SIG-M5 (cell line): Measurements from ENCODE around the gene KCNG2.

ENCODE experiments used
- DNase-seq: peaks from one replicate; lab custom pipeline; 2025; lab: John Stamatoyannopoulos, UW

Gene KCNG2

GRCh38 chr18:79942786-79943607 is 145.3 kb downstream of the KCNG2 start:
- DNase-seq, result no peak

- no peak for DNase-seq
Observed at GRCh38 chr18:79943608-79944125, 145.9 kb downstream of the KCNG2 start.

DNA sequence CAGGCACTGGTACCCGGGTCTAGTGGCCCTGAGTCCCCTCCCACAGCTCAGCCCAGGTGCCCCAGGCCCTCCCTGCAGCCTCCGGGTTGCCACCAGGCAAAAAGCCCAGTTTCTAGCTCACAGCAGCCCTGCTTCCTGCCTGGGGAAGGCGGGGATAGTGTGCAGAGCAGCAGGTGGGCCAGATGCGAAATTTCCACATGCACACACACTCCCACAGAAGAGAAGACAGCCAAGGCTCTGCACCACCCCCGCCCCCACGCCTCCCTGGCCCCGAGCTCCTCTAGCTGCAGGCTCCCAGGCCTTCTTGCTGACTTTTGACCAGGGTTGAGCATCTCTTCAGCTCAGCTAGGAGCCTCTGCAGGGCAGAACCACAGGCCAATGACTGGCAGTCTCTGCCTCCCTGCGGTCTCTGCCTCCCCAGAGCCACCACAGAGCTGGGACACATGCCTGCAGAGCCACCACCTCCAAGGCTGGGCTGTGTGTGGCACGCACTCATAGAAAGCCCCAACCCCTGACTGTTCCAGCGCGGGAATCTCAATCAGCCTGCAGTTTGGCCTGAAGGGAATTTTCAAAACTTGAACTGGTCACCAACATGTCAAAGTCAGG is 146.5 kb downstream of the KCNG2 start:
- DNase-seq, result no peak

GRCh38 chr18:79944746-79945117 is 147.0 kb downstream of the KCNG2 start:
- DNase-seq, result no peak

DNA sequence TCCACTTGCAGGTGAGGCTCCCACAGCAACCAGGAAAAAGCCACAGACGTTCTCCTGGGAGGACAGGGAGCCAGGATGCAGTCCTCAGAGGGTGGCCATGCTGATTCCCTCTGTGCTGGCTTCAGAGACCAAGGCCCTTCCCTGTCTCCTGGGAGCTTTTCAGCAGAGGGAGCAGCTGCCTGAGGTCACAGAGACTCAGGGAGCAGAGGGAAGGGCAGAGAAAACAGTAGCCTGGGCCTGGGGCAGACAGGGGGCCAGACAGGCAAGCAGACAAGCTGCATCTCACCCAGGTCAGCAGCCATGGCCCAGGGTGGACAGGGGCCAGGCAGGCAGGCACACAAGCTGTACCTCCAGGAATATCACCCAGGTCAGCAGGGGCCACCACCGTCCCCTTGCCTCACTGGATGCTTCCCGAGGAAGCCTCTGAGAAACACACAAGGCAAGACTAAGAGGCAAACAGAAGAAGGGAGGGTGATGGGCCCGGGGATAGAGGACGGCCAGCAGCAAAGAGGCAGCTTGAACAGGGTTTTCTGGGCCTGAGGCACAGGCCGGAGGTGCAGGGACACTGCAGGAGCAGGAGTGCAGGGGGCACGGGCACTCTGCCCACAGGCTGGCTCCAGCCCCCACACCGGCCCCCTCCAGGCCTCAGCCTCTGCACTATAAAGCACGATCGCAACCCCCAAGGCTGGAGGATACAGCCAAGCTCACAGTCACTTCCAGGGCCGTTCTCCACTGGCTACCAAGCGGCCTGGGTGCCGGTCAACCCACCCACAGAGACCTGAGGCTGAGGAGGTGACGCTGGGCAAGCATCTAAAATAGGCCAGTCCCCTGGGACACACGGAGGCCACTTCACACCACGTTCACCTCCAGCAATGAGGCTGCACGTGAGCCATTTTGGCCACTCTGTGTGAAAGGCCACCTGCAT is 147.6 kb downstream of the KCNG2 start:
- no peak for DNase-seq

DNA sequence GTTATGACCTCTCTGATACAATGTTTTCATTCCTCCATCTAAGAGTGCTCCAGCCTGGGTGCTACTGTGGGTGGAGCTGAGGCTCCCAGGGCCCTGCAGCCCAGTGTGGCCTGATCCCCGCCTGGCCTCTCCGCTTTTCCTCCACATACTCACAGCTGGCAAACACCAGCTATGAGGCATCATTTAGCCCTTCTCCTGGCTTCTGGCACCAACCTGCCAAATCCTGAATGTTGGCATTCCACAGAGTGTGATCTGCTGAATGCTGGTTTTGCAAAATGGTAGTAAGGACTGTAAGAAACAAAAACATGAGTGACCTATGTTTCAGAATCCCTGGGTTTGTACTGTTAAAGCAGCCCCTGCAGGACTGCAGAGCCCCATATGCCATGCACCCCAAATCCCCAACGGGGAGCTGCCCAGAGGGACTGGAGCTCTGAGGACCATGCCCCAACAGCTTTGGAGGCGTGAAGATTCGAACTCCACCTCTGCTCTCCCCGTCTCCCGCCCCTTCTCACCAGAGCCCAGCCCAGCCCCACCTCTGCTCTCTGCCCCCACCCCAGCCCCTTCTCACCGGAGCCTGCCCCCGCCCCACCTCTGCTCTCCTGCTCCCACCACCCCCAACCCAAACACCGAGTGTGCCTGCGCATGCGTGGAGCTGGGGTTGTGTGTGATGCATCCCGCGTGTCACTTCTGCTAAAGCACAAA is 149.5 kb downstream of the KCNG2 start:
- DNase-seq, result no peak

DNA sequence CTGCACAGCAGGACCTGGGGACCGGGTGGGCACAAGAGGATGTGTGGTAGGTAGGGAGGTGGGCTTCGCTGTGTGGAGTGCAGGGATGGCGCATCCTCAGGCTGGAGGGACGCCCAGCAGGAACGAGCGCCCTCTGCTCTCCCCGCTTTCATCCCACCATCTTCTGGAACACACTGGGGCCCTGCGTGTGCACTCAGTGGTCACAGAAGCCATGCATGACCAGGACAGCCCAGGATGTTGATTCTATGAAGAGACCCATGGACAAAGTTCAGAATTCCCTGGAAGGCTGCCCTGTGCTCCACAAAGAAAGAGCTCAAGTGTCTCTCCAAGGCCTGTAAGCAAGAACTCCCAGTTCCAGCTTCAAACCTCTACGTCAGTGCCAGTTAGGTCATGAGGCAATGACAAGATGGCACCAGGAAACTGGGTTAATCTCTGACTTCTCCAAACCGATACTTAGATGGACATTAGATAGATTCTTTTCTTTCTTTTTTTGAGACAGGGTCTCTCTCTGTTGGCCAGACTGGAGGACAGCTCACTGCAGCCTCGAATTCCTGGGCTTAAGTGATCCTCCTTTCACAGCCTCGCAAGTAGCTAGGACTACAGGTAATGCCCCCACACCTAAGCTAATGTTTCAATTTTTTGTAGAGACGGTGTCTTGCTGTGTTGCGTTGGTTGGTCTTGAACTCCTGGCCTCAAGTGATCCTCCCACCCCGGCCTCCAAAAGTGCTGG is 150.3 kb downstream of the KCNG2 start:
- DNase-seq, result no peak

DNA sequence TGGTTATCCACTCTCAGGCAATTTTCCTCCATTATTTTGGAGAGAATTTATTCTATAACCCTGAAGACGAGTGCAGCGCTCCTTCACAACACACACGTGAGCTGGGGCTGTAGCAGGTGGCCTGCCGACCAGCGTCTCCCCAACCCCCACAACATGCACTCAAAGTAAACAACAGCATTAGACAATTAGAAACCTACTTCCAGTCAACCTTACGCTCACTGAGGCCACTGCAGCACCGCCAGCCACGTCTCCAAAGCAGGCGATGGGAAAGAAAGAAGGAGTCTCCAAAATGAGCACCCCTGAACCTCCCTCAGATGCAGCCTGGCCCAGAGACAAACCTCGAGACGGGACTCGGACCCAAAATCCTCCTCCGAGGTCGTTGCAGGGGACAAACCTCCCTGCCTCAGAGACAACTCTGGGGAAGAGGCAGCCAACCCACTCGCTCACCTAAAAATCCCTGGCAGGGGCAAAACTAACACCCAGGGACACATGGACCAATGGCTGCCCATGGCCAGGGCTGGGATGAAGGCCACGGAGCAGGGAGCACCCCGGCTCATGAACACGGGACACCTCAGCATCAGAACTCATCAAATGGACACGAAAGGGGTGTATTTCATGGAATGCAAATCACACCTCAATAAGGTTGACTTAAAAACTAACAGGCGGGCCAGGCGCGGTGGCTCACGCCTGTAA is 151.1 kb downstream of the KCNG2 start:
- no peak for DNase-seq
